Measurements from ENCODE around the gene RAB11A. TPM values are rescaled to one million over a fixed set of nuclear protein-coding genes. Genes with fewer than 3 reads are reported as not detected.

The RAB11A gene
- 209 and 266 TPM in 2 replicates for total RNA-seq (2014; rRNA removed; shearing (Covaris generic))

DNA sequence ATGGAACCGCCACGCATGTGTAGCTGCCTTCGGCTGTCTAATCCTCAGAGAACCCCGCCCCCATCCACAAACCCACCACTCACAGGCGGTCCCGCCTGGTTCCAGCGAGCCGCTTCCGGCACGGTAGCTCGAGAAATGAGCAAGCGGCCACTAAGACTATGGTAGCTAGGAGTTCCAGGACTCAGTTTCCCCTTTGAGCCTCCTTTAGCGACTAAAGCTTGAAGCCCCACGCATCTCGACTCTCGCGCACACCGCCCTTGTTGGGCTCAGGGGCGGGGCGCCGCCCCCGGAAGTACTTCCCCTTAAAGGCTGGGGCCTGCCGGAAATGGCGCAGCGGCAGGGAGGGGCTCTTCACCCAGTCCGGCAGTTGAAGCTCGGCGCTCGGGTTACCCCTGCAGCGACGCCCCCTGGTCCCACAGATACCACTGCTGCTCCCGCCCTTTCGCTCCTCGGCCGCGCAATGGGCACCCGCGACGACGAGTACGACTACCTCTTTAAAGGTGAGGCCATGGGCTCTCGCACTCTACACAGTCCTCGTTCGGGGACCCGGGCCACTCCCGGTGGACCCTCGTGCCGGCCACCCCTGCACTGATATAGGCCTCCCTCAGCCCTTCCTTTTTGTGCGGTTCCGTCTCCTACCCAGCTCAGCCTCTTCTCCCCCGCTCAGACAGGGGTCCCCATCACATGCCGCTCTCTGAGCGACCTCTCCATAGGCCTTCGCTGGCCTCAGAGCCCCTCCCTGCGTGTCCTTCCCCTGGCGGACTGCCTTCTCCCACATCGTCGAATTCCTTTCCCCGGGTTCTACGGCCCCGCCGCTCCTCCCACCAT is at the start of gene RAB11A:
Gene RAB11A (plus strand): TSS at position 366 of the 828 bp plus-strand sequence. CDS start 95 bp downstream, at position 461.
- peak; percentile 97 for DNase-seq (ENCODE audit: low read depth)

DNA sequence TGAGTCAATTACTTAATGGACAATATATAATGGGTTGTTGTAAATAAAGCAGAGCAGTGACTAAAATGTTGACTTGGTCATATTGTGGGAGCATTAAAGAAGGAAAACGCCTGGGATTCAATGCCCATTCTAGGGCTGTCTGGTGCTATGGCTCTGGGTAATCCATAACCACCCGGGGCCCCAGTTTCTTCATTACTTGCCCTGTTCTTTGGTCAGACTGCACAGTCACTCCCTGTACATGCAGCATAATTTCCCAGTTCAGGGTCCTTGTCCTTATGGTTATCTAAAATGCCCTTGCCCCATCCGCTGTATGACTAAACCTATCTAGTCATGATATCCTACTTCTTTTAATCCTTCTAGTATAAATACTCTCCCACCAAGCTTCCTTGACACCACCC is 49.7 kb upstream of the RAB11A start:
- DNase-seq (ENCODE audit: low read depth), result no peak

DNA sequence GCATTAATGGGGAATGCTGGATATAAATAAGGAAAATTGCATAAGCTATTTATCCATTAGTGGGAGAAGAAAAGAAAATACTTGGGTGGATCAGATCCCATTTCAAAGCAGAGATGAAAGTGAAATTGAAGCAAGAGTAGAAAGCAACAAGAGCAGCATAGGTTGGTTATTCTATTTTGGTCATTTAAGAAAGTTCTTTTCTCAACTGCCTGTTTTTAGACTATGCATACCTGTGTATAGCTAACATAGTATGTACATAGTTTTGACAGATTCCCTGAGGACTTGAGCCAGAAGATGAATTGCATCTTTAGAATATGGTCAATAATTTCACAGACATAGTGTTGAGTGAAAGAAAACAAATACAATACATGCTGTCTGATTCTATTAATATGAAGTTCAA is 48.2 kb upstream of the RAB11A start:
- DNase-seq (ENCODE audit: low read depth), result no peak

DNA sequence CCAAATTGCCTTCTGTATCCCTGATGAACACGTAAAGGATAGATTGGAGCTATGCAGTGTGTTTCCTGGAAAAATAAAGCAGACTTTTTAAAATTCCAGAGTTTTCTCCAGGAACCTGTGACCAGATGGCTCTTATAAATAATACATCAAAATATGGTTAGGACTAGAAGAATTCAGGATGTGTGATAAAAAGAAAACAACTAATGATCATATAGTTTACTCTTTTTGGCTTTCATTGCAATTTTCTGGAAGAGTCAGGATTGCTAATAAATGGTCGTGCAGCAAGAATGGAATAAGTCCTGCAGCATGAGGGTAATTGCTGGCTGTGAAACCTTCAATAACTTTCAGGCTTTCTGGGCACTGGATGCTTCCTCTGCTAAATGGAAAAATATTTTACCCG is 47.0 kb upstream of the RAB11A start:
- DNase-seq (ENCODE audit: low read depth), result no peak

DNA sequence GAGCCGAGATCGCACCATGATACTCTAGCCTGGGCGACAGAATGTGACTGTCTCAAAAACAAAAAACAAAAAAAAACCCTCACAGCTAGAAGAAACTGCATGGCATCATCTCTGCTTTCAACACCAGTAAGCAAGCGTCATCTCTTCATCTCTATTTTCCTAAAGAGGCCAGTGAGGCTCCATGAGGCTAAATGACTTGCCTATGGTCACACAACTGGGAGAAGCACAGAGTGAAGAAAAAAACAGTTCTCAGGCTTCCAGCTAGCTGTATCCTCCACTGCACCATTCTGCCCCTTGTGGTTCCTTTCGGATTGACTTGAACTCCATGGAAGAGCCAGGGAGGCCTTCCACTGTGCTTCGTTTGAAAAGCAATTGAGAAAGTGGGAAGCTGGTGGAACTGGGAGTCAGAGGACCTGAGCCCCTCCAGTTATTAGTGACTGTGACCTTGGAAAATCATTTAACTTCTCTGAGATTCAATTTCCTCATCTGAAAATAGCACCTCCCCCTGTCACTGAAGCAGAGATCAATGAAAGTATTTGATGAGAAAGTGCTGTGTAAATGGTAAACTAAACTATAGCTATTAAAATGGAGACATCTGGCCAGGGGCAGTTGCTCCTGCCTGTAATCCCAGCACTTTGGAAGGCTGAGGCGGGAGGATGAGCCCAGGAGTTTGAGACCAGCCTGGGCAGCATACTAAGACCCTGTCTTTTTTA is 45.1 kb upstream of the RAB11A start:
- DNase-seq (ENCODE audit: low read depth), result peak; percentile 69

DNA sequence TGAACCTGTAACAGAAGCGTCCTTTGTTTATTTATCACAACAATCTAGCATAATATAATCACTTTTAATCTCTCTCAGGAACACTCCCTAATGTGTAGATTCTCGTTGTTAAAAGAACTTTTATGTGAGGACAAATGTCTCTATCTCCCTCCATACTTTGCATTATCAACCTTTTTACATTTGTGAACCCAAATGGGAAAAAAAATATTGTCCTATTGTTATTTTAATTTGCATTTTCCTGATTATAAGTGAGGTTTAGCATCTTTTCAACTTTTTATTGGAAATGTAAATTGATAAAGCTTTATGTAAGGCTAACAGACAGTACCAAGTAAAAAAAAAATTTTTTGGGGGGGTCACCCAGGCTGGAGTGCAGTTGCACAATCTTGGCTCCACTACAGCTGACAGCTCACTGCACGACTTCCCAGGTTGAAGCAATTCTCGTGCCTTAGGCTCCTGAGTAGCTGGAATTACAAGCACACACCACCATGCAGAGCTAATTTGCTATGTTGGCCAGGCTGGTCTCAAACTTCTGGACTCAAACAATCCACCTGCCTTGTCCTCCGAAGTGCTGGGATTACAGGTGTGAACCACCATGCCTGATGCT is 44.2 kb upstream of the RAB11A start:
- peak; percentile 22 for DNase-seq (ENCODE audit: low read depth)

DNA sequence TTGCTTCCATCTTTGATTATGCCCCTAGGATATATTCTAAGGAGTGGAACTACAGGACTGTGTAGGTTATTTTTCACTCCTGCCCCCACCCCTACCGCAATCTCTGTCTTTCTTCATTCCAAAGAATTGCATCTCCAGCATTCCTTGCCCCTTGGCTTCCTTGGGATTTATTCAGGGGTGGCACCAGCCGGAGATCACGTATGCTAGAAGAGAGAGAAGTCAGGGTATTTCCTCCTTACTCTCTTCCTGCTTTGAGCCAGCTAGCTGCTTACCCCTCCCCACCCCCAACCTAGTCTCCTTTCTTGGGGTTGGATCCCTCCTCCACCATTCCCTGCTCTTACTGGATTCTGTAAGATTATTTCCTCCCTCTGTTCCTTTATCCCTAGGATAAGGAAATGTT is 42.2 kb upstream of the RAB11A start:
- no peak for DNase-seq (ENCODE audit: low read depth)

DNA sequence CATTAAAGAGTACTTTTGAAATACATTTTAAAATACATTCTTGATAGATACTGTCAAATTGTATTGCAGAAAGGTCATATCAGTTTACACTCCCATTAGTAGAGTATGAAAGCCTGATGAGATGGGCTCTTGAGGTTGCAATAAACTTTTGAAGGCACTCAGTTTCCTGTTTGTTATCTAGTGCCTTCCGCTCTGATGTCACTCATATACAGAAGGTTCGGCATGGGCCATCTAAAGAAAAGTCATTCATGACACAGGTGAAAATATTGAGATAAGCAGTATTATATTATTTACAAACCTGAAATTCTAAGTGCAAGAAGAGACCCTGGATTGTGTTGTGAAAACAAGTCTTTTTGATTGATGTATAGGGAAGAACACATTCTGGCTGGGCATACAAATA is 40.7 kb upstream of the RAB11A start:
- no peak for DNase-seq (ENCODE audit: low read depth)

DNA sequence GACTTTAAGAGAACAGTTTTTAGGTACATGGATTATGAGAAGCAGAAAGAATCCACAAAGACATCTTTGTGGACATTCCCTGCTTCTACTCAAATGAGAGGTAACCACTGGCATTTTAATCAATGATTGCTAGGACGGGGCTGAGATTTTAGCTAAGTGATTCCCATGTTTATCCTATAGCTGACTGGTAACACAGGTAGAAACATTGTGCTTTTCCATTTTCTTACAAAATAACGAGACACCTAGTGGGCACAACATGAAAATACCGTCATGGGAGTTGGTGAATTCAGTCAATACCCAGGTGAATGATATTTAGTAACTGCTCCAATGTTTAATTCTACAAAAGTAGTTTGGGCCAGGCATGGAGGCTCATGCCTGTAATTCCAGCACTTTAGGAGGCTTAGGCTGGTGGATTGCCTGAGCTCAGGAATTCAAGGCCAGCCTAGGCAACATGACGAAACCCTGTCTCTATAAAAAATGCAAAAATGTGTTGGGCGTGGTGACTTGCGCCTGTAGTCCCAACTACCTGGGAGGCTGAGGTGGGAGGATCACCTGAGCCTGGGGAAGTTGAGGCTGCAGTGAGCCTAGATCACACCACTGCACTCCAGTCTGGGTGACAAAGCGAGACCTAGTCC is 40.0 kb upstream of the RAB11A start:
- DNase-seq (ENCODE audit: low read depth), result peak; percentile 14

DNA sequence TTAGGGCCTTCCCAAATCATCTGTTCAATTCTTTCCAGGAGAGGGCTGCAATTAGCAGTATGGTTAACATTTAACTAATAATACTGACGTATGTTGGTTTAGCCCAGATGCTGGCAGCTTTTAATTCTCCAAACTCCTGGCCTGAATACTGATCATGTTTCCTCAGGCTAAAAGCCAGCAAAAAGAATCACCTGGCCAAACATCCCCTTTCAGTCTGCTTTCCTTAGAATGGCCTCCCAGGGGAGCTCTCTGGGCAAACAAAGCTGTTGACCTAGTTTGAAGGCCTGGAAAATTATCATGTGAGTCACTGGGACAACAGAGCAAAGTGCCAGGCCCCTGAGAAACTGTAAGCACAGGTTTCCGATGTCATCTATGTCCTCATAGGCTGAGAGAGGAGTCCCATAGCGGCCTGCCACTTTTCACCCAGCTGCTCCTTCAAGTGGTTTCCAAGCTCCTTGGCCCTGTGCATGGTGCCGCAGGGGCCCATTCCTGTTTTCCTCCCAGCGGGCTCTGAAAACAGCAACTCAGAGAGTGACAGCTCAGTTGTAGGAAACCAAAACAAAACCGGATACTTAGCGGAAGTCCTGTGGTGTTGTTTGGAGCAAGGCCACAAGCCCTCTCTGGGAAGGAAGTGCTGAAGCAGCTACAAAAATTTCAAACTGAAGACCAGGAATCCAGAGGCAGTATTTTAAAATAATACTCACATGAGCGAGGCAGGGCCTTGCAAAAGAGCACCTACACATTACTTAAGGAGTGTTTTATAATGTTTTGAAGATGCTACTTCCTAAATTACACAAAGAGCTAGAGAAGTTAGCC is 36.5 kb upstream of the RAB11A start:
- peak; percentile 94 for DNase-seq (ENCODE audit: low read depth)

DNA sequence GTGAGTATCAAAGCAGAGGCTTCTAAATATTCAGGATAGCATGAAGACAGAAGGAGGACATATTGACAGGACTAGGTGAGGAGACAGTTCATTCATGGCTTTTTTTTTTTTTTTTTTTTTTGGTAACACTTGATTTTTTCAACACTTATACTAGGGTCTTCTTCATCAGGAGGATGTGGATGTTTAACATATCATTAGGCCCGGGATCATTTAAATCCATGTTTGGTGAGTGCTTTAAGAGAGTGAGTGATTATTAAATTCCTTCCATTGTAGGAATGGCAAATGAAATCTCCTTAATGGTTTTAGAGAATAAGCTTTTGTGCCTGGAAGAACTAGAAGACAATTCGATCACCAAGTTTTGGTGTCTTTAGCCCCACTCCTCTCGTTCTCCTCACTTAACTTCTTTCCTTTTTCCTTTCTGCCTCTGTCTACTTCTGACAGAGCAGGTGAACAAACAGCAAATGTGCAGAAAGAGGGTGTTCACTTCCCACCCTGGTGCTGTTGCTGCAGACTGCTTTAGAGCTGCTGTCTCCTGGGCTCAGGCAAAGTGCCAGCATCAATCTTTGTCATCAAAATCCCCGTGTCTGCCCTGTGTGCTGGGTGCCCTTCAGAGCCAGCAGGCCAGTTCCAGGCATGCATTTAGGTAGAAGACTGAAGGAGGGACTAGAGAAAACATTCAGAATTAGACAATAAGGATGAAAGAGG is 35.6 kb upstream of the RAB11A start:
- DNase-seq (ENCODE audit: low read depth), result no peak

DNA sequence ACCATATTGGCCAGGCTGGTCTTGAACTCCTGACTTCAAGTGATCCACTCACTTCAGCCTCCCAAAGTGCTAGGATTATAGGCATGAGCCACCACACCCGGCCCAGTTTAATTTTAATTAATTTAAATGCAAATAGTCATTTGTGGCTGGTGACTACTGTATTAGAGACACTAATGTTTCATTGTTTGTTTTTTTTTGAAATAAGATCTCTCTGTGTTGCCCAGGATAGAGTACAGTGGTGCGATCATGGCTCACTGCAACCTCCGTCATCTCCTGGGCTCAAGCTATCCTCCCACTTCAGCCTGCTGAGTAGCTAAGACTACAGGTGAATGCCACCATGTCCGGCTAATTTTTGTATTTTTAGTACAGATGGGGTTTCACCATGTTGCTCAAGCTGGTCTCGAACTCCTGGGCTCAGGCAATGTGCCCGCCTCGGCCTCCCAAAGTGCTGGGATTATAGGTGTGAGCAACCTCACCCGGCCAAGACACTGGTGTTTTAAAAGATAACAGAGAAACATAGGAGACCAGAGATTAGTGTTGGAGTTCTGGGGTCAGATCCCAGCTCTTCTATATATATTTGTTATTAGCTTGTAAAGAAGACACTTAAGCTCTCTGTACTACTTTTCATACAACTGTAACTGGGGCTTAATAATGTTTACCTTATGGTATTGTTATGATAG is 34.5 kb upstream of the RAB11A start:
- DNase-seq (ENCODE audit: low read depth), result no peak

DNA sequence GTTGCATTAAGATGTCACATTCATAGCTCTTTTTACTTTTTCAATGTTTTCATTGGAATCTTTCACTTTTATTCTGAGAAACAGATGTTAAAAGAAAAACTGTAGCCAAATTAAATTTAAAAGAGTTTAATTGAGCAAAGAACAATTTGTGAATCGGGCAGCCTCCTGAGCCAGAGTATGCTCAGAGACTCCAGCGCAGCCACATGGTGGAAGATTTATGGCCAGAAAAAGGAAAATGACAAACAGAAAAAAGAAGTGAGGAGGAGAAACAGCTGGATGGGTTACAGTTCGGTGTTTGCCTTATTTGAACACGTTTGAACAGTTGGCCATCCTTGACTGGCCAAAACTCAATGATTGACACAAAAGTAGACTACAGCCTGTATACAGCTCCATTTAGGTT is 33.8 kb upstream of the RAB11A start:
- DNase-seq (ENCODE audit: low read depth), result no peak

DNA sequence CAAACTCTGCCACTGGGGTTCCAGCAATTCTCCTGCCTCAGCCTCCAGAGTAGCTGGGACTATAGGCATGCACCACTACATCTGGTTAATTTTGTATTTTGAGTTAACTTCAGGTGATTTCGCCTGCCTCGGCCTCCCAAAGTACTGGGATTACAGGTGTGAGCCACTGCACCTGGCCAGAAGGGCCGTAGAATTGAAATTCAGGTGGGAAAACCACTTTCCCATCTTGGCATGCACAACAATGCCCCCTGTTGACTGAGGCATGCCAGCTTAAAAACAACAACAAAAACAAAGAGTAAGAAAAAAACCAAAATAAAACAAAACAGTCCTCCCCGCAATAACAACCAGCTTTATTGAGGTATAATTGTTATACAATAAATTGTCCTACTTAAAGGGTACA is 32.6 kb upstream of the RAB11A start:
- no peak for DNase-seq (ENCODE audit: low read depth)

DNA sequence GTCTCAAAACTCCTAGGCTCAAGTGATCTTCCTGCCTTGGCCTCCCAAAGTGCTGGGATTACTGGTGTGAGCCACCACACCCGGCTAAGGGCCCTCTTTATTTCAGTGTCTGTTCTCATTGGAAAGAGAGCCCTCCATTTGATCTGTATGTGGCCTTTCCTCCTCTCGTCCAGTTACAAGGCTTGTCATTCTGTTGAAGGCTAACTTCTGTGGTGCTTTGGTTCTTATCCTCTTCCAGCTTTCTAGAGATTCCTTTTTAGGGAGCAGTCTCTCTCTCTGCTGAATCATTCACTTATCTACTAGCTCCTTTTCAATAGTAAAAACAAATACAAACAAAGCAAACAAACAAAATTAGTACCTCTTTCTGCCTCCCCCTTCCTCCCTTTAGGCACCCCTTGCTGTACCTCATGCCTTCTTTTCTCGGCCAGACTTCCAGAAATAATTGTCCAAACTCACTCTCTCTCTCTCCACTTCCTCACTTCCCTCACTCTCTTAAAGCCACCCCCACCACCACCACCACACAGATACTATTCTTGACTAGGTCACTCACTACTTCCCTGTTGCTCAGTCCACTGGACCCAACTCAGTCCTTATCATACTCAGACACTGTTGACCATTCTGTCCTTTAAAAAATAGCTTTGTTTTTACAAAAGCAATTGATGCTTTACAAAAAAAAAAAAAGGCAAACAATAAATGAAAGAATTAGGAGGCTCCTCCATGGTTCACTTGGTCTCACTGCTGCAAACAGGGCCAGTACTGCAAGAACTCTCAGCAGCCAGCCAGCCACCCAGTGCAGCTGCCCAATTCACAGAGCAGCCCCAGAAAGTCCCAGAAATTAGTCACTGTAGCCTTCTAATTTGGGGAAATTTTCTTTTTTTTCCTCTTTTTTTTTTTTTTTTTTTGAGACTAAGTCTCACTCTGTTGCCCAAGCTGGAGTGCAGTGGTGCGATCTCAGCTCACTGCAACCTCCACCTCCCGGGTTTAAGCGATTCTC is 31.7 kb upstream of the RAB11A start:
- no peak for DNase-seq (ENCODE audit: low read depth)

DNA sequence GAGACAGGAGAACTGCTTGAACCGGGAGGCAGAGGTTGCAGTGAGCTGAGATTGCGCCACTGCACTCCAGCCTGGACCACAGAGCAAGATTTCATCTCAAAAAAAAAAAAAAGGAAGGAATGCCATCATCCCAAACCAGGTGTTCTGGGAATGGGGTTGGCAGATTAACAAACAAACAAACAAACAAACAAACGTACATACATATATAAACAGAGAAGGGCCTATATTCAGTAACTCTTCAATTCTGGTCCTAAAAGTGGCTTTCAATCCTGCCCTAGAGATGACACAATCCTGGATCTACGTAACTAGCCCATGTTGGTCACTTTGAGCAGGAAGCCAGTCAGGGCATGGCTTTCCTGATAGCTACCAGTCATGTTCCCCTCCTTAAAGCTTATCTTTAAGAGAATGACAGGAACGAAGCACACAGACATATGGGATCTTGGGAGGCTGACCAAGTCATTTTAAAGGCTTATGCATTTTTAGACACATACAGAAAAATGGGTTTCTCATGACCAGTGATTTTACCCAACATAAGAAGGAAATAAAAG is 29.9 kb upstream of the RAB11A start:
- DNase-seq (ENCODE audit: low read depth), result no peak

DNA sequence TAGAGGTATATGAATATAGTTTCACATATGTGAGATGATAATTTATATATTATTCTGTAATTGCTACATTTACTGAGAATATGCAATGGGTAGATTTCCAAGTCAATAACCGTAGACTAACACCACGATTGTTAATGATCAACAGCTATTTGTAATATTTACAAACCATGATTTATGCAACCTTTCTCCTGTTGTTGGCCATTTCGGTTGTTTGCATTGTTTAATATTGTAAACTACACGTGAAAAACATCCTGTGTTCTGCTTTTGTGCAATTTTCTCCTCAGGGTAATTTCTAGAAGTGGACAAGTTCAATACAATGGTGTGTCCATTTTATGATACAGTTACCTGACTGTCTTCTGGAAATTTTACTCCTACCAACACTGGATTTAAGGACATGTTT is 29.3 kb upstream of the RAB11A start:
- DNase-seq (ENCODE audit: low read depth), result no peak

DNA sequence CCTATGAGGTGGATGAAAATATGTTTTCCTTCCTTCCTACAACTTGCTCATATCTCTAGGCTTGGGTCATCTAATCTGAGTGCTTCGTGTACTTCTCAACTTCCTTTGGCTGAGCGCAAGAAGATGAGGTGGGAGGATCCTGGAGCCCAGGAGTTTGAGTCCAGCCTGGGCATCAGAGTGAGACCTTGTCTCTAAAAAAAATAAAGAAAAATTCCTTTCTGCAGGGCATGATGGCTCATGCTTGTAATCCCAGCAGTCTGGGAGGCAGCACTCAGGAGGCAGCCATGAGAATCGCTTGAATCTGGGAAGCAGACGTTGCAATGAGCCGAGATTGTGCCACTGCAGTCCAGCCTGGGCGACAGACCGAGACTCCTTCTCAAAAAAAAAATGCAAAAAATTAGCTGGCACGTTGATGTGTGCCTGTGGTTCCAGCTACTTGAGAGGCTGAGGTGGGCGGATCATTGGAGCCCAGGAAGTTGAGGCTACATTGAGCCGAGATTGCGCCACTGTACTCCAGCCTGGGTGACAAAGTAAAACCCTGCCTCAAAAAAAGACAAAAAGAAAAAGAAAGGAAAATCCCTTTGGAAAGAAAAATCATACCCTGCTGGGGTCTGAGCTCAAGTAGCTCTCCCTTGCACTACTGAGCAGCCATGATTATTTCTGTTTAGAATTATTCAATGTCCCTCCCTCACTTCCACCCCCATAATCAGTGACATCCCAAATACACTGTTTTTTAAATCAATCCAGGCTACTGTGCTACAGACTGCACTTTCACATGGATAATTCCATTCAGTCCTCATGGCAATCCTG is 28.0 kb upstream of the RAB11A start:
- peak; percentile 24 for DNase-seq (ENCODE audit: low read depth)
